HG03354 (cell line): Measurements from ENCODE around the gene PXMP2.

ENCODE experiments used
- ATAC-seq: cut with Tn5 transposase; IDR thresholded peaks from one replicate; pipeline ENCODE4 v1.9.1; 2021; ENCODE audit warnings: mild to moderate bottlenecking; ENCODE audit not compliant: unreplicated experiment, poor library complexity, severe bottlenecking

Gene PXMP2

GRCh38 chr12:132687211-132688164, at the start of gene PXMP2, which contains the start of gene POLE:
Gene PXMP2 (plus strand): TSS chr12:132687587. CDS start chr12:132687671, 84 bp downstream.
Gene POLE (minus strand): TSS chr12:132687342. CDS start chr12:132687315, 27 bp downstream.
- ATAC-seq: peak; percentile 95

GRCh38 chr12:132637811-132638210, 49.6 kb upstream of the PXMP2 start:
- ATAC-seq: no peak

- ATAC-seq: no peak
These were observed 48.6 kb upstream of the PXMP2 start for GRCh38 chr12:132638541-132639408.

- ATAC-seq: no peak
These were observed 47.3 kb upstream of the PXMP2 start for GRCh38 chr12:132639956-132640520.

GRCh38 chr12:132640936-132641335, 46.5 kb upstream of the PXMP2 start:
- no peak for ATAC-seq

GRCh38 chr12:132641811-132642650, 45.4 kb upstream of the PXMP2 start:
- ATAC-seq: no peak

- no peak for ATAC-seq
These were observed 44.2 kb upstream of the PXMP2 start for GRCh38 chr12:132642846-132643835.

GRCh38 chr12:132646850-132647249, 40.5 kb upstream of the PXMP2 start:
- no peak for ATAC-seq

GRCh38 chr12:132647858-132648257, 39.5 kb upstream of the PXMP2 start:
- ATAC-seq: no peak

GRCh38 chr12:132648616-132649225, 38.7 kb upstream of the PXMP2 start:
- no peak for ATAC-seq

- ATAC-seq: no peak
These were observed 38.0 kb upstream of the PXMP2 start for GRCh38 chr12:132649226-132649945.

- no peak for ATAC-seq
These were observed 35.8 kb upstream of the PXMP2 start for GRCh38 chr12:132651444-132652100.

GRCh38 chr12:132653567-132654290, 33.7 kb upstream of the PXMP2 start:
- no peak for ATAC-seq

GRCh38 chr12:132657004-132657727, 30.2 kb upstream of the PXMP2 start:
- ATAC-seq: no peak

- ATAC-seq: no peak
These were observed 29.1 kb upstream of the PXMP2 start for GRCh38 chr12:132658149-132658894.
